GM12874 (cell line): ENCODE measurements around the gene SPATC1L.

Experiments used
- CTCF ChIP-seq: IDR thresholded peaks from 2 replicates; pipeline ENCODE4 v1.5.1; 2011; ENCODE audit warnings: low read depth, mild to moderate bottlenecking, control low read depth, low read length, moderate library complexity; ENCODE audit not compliant: insufficient read depth

SPATC1L gene

GRCh38 chr21:46155514-46156377, 28.5 kb downstream of the SPATC1L start, which contains the start of gene FTCD:
TSS of gene FTCD (minus strand) at chr21:46155579. CDS start at chr21:46155523, 56 bp downstream.
- no peak for TF ChIP-seq CTCF

- no peak for TF ChIP-seq CTCF
Observed at GRCh38 chr21:46154955-46155513, 29.2 kb downstream of the SPATC1L start.

- no peak for TF ChIP-seq CTCF
Observed at GRCh38 chr21:46154155-46154954, 29.9 kb downstream of the SPATC1L start.

GRCh38 chr21:46153247-46154154, 30.8 kb downstream of the SPATC1L start:
- peak; percentile 77 for TF ChIP-seq CTCF

GRCh38 chr21:46152927-46153246, 31.4 kb downstream of the SPATC1L start:
- no peak for TF ChIP-seq CTCF

GRCh38 chr21:46151989-46152926, 32.0 kb downstream of the SPATC1L start:
- no peak for TF ChIP-seq CTCF
